ENCODE data around the gene KCNJ14.

- TF ChIP-seq CTCF (IDR thresholded peaks at IDR 0.05) (no peak), POLR2A (IDR thresholded peaks at IDR 0.05) (no peak), POLR2AphosphoS5 (IDR thresholded peaks at IDR 0.05) (no peak)
Measured at GRCh38 chr19:48508729-48509411, 53.5 kb downstream of the KCNJ14 start.
